Endothelial cell of umbilical vein (primary cell): ENCODE measurements around the gene PLA2G4B. TPM values are rescaled to one million over a fixed set of nuclear protein-coding genes. Genes with fewer than 3 reads are reported as not detected.

Experiments used
- BruUV-seq: library from RNA; stranded (reverse); fragments of 400-500 nt; replicated peaks from 2 replicates; lab custom pipeline; 2021; lab: Mats Ljungman, UMichigan
- CTCF ChIA-PET: fragments of 300-600, 350-600 bp; sonication (Branson Sonifier 250); formaldehyde crosslinking; loops from one replicate; lab custom pipeline; 2021; ENCODE audit warnings: antibody characterized with exemption, inconsistent platforms; lab: Charles Lee
- POLR2A ChIA-PET: fragments of 300-600, 350-600 bp; sonication (Branson Sonifier 250); formaldehyde crosslinking; loops from one replicate; lab custom pipeline; 2021; ENCODE audit warnings: antibody characterized with exemption, inconsistent platforms; lab: Charles Lee
- DNase-seq: peaks from one replicate; pipeline ENCODE4 v3.0.0-alpha.2; 2011; ENCODE audit warnings: low read depth, low spot score
- FAIRE-seq: peaks from 2 replicates; lab custom pipeline; 2011; peaks lifted over from hg19 to GRCh38; lab: Jason Lieb, UNC
- H2AFZ ChIP-seq: 2 replicates; pipeline ENCODE4 v1.6.0; 2012; ENCODE audit warnings: low read depth, low read length, control low read depth, inconsistent platforms
- H3K27ac ChIP-seq: 2 replicates; pipeline ENCODE4 v1.5.1; 2011; ENCODE audit warnings: low read depth, mild to moderate bottlenecking, control low read depth, low read length, moderate library complexity; ENCODE audit not compliant: insufficient read depth
- H3K27me3 ChIP-seq, 2 experiments: 2 replicates each; pipeline versions ENCODE4 v1.6.0 to v1.6.1; 2011; ENCODE audit warnings: low read length in 2 of 2, mixed read lengths in 1 of 2; ENCODE audit not compliant: control insufficient read depth in 2 of 2, insufficient read depth in 2 of 2
- H3K36me3 ChIP-seq, 2 experiments: 2 replicates in 1 of 2; 3 replicates in 1 of 2; pipeline ENCODE4 v1.5.1; 2011; ENCODE audit warnings: low read length in 2 of 2, mild to moderate bottlenecking in 1 of 2, moderate library complexity in 1 of 2; ENCODE audit not compliant: control insufficient read depth in 2 of 2, insufficient read depth in 2 of 2; ENCODE audit errors: extremely low read depth in 1 of 2
- H3K4me1 ChIP-seq: 3 replicates; pipeline ENCODE4 v1.5.1; 2011; ENCODE audit warnings: mild to moderate bottlenecking, low read length; ENCODE audit not compliant: control insufficient read depth, insufficient read depth; ENCODE audit errors: extremely low read depth
- H3K4me2 ChIP-seq: 2 replicates; pipeline ENCODE4 v1.6.1; 2011; ENCODE audit warnings: low read length, control low read depth, mixed read lengths; ENCODE audit not compliant: insufficient read depth
- H3K4me3 ChIP-seq, 3 experiments: fragments of 200-600 bp in 1 of 3; sonication (generic), shearing (Covaris generic) in 1 of 3; replicated peaks in 1 of 3; 2 replicates each; pipeline ENCODE4 v1.5.1; 2011 to 2016; ENCODE audit warnings: control low read depth in 3 of 3, low read length in 3 of 3, mild to moderate bottlenecking in 2 of 3, inconsistent platforms in 1 of 3, low read depth in 1 of 3, moderate library complexity in 1 of 3; ENCODE audit not compliant: insufficient read depth in 1 of 3
- H3K79me2 ChIP-seq: 2 replicates; pipeline ENCODE4 v1.6.0; 2012; ENCODE audit warnings: low read length, inconsistent platforms; ENCODE audit not compliant: control insufficient read depth, insufficient read depth
- H3K9ac ChIP-seq: replicated peaks from 2 replicates; pipeline ENCODE3; 2011; ENCODE audit warnings: low read length, control low read depth; ENCODE audit not compliant: insufficient read depth; ENCODE audit errors: extremely low read depth
- H3K9me1 ChIP-seq: replicated peaks from 3 replicates; pipeline ENCODE4 v1.6.0; 2011; ENCODE audit warnings: mild to moderate bottlenecking, low read length; ENCODE audit not compliant: control insufficient read depth, insufficient read depth; ENCODE audit errors: extremely low read depth
- H3K9me3 ChIP-seq: replicated peaks from 2 replicates; pipeline ENCODE4 v1.5.1; 2012; ENCODE audit warnings: low read length, inconsistent platforms; ENCODE audit not compliant: control insufficient read depth, insufficient read depth
- H4K20me1 ChIP-seq: replicated peaks from 2 replicates; pipeline ENCODE3; 2011; ENCODE audit warnings: mild to moderate bottlenecking, low read length; ENCODE audit not compliant: control insufficient read depth, insufficient read depth; ENCODE audit errors: extremely low read depth
- EZH2 ChIP-seq: IDR thresholded peaks from 2 replicates; pipeline ENCODE4 v1.6.1; 2012; ENCODE audit warnings: borderline replicate concordance, low read depth, mild to moderate bottlenecking, moderate library complexity, low read length, inconsistent platforms; ENCODE audit not compliant: severe bottlenecking
- FOS ChIP-seq: IDR thresholded peaks from 2 replicates; pipeline ENCODE4 v1.6.1; 2011; ENCODE audit warnings: mild to moderate bottlenecking, low read length, moderate library complexity, borderline replicate concordance; ENCODE audit not compliant: insufficient read depth
- GATA2 ChIP-seq: IDR thresholded peaks from 2 replicates; pipeline ENCODE4 v1.7.0; 2011; ENCODE audit warnings: low read depth, mild to moderate bottlenecking, moderate library complexity, mixed read lengths, low read length; ENCODE audit not compliant: insufficient read length, insufficient read depth
- JUN ChIP-seq: IDR thresholded peaks from 2 replicates; pipeline ENCODE4 v1.6.1; 2011; ENCODE audit warnings: borderline replicate concordance, low read depth; ENCODE audit not compliant: insufficient read length, insufficient read depth
- MYC ChIP-seq: IDR thresholded peaks from one replicate; pipeline ENCODE4 v1.6.1; 2011; ENCODE audit warnings: mild to moderate bottlenecking, low read depth, low read length
- POLR2A ChIP-seq: IDR thresholded peaks from 2 replicates; pipeline ENCODE4 v1.6.1; 2012; ENCODE audit warnings: low read depth, mild to moderate bottlenecking, control low read depth, low read length
- POLR2AphosphoS5 ChIP-seq: IDR thresholded peaks from 2 replicates; pipeline ENCODE4 v1.6.1; 2012; ENCODE audit warnings: low read depth, mild to moderate bottlenecking, control low read depth, low read length, moderate library complexity; ENCODE audit not compliant: insufficient read depth
- dilution Hi-C: fragments of 300-500 bp; cut with MboI; formaldehyde crosslinking; loops from one replicate; pipeline ENCODE4 v1.15.0; 2019; ENCODE audit warnings: low sequenced_read_pairs; ENCODE audit not compliant: extremely low pct_ligation_motif_present
- intact Hi-C: fragments of 100-400 bp; cut with micrococcal nuclease; formaldehyde crosslinking; loops from one replicate; pipeline ENCODE4 v1.10.0; 2022
- polyA plus RNA-seq, 4 experiments: library from polyadenylated mRNA; depleted of rRNA in 3 of 4; stranded (reverse) in 3 of 4; unstranded in 1 of 4; fragments of >200 nt; gene quantifications; 2 replicates each; pipeline versions ENCODE4 v1.2.1 to v1.2.3, GENCODE V29; 2011 to 2012; ENCODE audit warnings: missing spikeins in 1 of 4
- total RNA-seq: library from RNA; stranded (reverse); gene quantifications from 2 replicates; pipeline ENCODE4 v1.2.3, GENCODE V29; 2021
- TF ChIP-seq, protein P1 (sequence below), 2 donors: IDR thresholded peaks; 1 replicate in 1 of 2; 2 replicates in 1 of 2; pipeline ENCODE4 v1.5.1; 2011; ENCODE audit warnings: low read length in 2 of 2, mild to moderate bottlenecking in 2 of 2, moderate library complexity in 2 of 2, control low read depth in 1 of 2, inconsistent platforms in 1 of 2, low read depth in 1 of 2; ENCODE audit not compliant: insufficient read depth in 1 of 2; ENCODE audit errors: extremely low read depth in 1 of 2
- TF ChIP-seq, protein P2 (sequence below): IDR thresholded peaks from 2 replicates; pipeline ENCODE4 v1.6.1; 2011; ENCODE audit not compliant: insufficient read depth, insufficient read length

The PLA2G4B gene
- total and polyA plus RNA-seq, 2 donors (not counting 3 experiments of a cell fraction or from before 2014, with no cell fraction given), result 4.0 to 7.9 TPM

DNA sequence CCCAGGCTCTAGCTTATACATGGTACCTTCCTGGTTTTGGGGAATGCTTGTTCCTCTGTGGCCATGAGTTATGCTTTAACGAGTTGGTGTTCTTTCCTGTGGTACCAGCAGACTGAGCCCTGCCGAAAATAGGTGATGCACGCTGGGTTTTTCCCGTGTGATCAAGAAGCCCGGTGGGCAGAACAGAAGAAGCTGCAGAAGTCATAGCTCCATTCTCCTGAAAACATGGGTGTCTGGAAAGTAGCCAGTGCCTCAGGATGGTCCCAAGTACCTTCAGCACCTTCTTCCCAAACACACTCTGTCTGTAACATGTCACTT is 39.2 kb upstream of the PLA2G4B start:
- peaks cover 37% of the 10 kb centered on the region for H3K4me1 ChIP-seq
- TF ChIP-seq, protein P1, sequence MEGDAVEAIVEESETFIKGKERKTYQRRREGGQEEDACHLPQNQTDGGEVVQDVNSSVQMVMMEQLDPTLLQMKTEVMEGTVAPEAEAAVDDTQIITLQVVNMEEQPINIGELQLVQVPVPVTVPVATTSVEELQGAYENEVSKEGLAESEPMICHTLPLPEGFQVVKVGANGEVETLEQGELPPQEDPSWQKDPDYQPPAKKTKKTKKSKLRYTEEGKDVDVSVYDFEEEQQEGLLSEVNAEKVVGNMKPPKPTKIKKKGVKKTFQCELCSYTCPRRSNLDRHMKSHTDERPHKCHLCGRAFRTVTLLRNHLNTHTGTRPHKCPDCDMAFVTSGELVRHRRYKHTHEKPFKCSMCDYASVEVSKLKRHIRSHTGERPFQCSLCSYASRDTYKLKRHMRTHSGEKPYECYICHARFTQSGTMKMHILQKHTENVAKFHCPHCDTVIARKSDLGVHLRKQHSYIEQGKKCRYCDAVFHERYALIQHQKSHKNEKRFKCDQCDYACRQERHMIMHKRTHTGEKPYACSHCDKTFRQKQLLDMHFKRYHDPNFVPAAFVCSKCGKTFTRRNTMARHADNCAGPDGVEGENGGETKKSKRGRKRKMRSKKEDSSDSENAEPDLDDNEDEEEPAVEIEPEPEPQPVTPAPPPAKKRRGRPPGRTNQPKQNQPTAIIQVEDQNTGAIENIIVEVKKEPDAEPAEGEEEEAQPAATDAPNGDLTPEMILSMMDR (IDR thresholded peaks at IDR 0.05; ENCODE audit: extremely low read depth in 1 of 2, insufficient read depth in 1 of 2, low read depth in 1 of 2, low read length in 2 of 2), result no peak
- no peak for TF ChIP-seq POLR2AphosphoS5
- no peak for TF ChIP-seq MYC
- TF ChIP-seq, protein P2, sequence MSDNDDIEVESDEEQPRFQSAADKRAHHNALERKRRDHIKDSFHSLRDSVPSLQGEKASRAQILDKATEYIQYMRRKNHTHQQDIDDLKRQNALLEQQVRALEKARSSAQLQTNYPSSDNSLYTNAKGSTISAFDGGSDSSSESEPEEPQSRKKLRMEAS, result no peak
- TF ChIP-seq JUN, result no peak
- TF ChIP-seq FOS, result no peak
- TF ChIP-seq EZH2, result no peak
- TF ChIP-seq GATA2, result no peak
- TF ChIP-seq POLR2A, result no peak
- no TSS peak for BruUV-seq
- intact Hi-C loops (no loop called here), dilution Hi-C loops (no loop called here)
- H3K4me2 ChIP-seq, result no peak overlapping the region
- ChIA-PET POLR2A (no interaction called here), CTCF (interaction anchor here (1.1 to 15.9 kb wide), 2 partner anchors 11 to 24 kb away, joined by 3 to 754 read pairs; partner anchors contain the start of gene MAPKBP1)
- H3K36me3 ChIP-seq, result peaks cover 2 to 6% of the 10 kb centered on the region in 2 experiments
- H3K9me3 ChIP-seq, result no peaks in the 10 kb centered on the region
- H3K9me1 ChIP-seq, result no peaks in the 10 kb centered on the region
- H3K27me3 ChIP-seq, result no peaks in the 10 kb centered on the region
- H3K4me3 ChIP-seq, result no peak overlapping the region
- H3K27ac ChIP-seq, result no peak overlapping the region
- peaks cover 22% of the 10 kb centered on the region for H3K79me2 ChIP-seq
- no peaks in the 10 kb centered on the region for H4K20me1 ChIP-seq
- no peak overlapping the region for H2AFZ ChIP-seq
- H3K9ac ChIP-seq, result no peak overlapping the region
- FAIRE-seq (no peak), DNase-seq (no peak)
